ENCODE results near the gene ZNF230. TPM values are rescaled to one million over a fixed set of nuclear protein-coding genes. Genes with fewer than 3 reads are reported as not detected.

The ZNF230 gene
- total RNA-seq, 1 donor from 2014 or later, result 4.0 TPM

- Mint-ChIP-seq H3K27ac (no peak overlapping the region), H3K9me3 (peaks cover 60% of the 10 kb centered on the region), H3K36me3 (ENCODE audit: low read depth) (peaks cover 52% of the 10 kb centered on the region), H3K4me3 (no peak overlapping the region), H3K27me3 (ENCODE audit: insufficient read depth) (no peaks in the 10 kb centered on the region), H3K4me1 (ENCODE audit: low read depth) (peaks cover 21% of the 10 kb centered on the region)
- intact Hi-C loops (cut with micrococcal nuclease), result no loop called here
- DNase-seq (ENCODE audit: low spot score), result no peak
Measured at GRCh38 chr19:44005973-44006372, 3.2 kb downstream of the ZNF230 start.

- Mint-ChIP-seq H3K27me3 (ENCODE audit: insufficient read depth) (no peaks in the 10 kb centered on the region), H3K4me1 (ENCODE audit: low read depth) (peaks cover 14% of the 10 kb centered on the region), H3K4me3 (no peak overlapping the region), H3K27ac (no peak overlapping the region), H3K9me3 (peaks cover 60% of the 10 kb centered on the region), H3K36me3 (ENCODE audit: low read depth) (peaks cover 61% of the 10 kb centered on the region)
- DNase-seq (ENCODE audit: low spot score), result no peak
- intact Hi-C loops (cut with micrococcal nuclease), result no loop called here
Measured at GRCh38 chr19:44007473-44007872, 4.7 kb downstream of the ZNF230 start.

GRCh38 chr19:44010468-44010867 lies 7.7 kb downstream of the ZNF230 start:
- no peak for DNase-seq (ENCODE audit: low spot score)
- H3K27me3 Mint-ChIP-seq (ENCODE audit: insufficient read depth), result no peaks in the 10 kb centered on the region
- no peak overlapping the region for H3K4me3 Mint-ChIP-seq
- no peaks in the 10 kb centered on the region for H3K4me1 Mint-ChIP-seq (ENCODE audit: low read depth)
- intact Hi-C loops (cut with micrococcal nuclease), result no loop called here
- H3K9me3 Mint-ChIP-seq, result peaks cover 83% of the 10 kb centered on the region
- H3K27ac Mint-ChIP-seq, result no peak overlapping the region
- peaks cover 64% of the 10 kb centered on the region for H3K36me3 Mint-ChIP-seq (ENCODE audit: low read depth)

GRCh38 chr19:44019498-44019897 lies 16.7 kb downstream of the ZNF230 start:
- no peaks in the 10 kb centered on the region for H3K27me3 Mint-ChIP-seq (ENCODE audit: insufficient read depth)
- intact Hi-C loops (cut with micrococcal nuclease), result no loop called here
- peaks cover under 1% of the 10 kb centered on the region for H3K4me1 Mint-ChIP-seq (ENCODE audit: low read depth)
- H3K36me3 Mint-ChIP-seq (ENCODE audit: low read depth), result no peaks in the 10 kb centered on the region
- H3K9me3 Mint-ChIP-seq, result peaks cover 58% of the 10 kb centered on the region
- no peak for DNase-seq (ENCODE audit: low spot score)
- no peak overlapping the region for H3K27ac Mint-ChIP-seq
- H3K4me3 Mint-ChIP-seq, result no peak overlapping the region

GRCh38 chr19:44021221-44021620 lies 18.5 kb downstream of the ZNF230 start:
- H3K27me3 Mint-ChIP-seq (ENCODE audit: insufficient read depth), result no peaks in the 10 kb centered on the region
- H3K36me3 Mint-ChIP-seq (ENCODE audit: low read depth), result peaks cover 8% of the 10 kb centered on the region
- peaks cover 18% of the 10 kb centered on the region for H3K4me1 Mint-ChIP-seq (ENCODE audit: low read depth)
- intact Hi-C loops (cut with micrococcal nuclease), result loop anchor here (10.0 kb wide), 1 partner anchor 484 kb away; the partner anchor contains the start of gene ZNF180
- H3K4me3 Mint-ChIP-seq, result no peak overlapping the region
- peaks cover 57% of the 10 kb centered on the region for H3K9me3 Mint-ChIP-seq
- no peak overlapping the region for H3K27ac Mint-ChIP-seq
- DNase-seq (ENCODE audit: low spot score), result no peak

- DNase-seq (ENCODE audit: low spot score), result no peak
- peak overlapping the region; percentile 96 for H3K4me3 Mint-ChIP-seq
- peaks cover 29% of the 10 kb centered on the region for H3K36me3 Mint-ChIP-seq (ENCODE audit: low read depth)
- H3K27me3 Mint-ChIP-seq (ENCODE audit: insufficient read depth), result no peaks in the 10 kb centered on the region
- H3K27ac Mint-ChIP-seq, result peak overlapping the region; percentile 85
- peaks cover 55% of the 10 kb centered on the region for H3K9me3 Mint-ChIP-seq
- intact Hi-C loops (cut with micrococcal nuclease), result loop anchor here (1.0 to 10.0 kb wide), 7 partner anchors 23 to 480 kb away; partner anchors contain the start of genes ZNF155, ZNF180, ZNF224 and ZNF227
- peaks cover 18% of the 10 kb centered on the region for H3K4me1 Mint-ChIP-seq (ENCODE audit: low read depth)
Measured at GRCh38 chr19:44024900-44025216, 22.1 kb downstream of the ZNF230 start.

- no peaks in the 10 kb centered on the region for H3K27me3 Mint-ChIP-seq (ENCODE audit: insufficient read depth)
- H3K4me3 Mint-ChIP-seq, result peak within 1 kb of the TSS; percentile 96
- H3K36me3 Mint-ChIP-seq (ENCODE audit: low read depth), result peaks cover 30% of the 10 kb centered on the region
- intact Hi-C loops (cut with micrococcal nuclease), result loop anchor here (1.0 to 10.0 kb wide), 7 partner anchors 23 to 479 kb away; partner anchors contain the start of genes ZNF155, ZNF180, ZNF224 and ZNF227
- H3K4me1 Mint-ChIP-seq (ENCODE audit: low read depth), result peaks cover 18% of the 10 kb centered on the region
- peaks cover 55% of the 10 kb centered on the region for H3K9me3 Mint-ChIP-seq
- H3K27ac Mint-ChIP-seq, result peak within 1 kb of the TSS; percentile 85
- DNase-seq (ENCODE audit: low spot score), result peak; percentile 69
Measured at GRCh38 chr19:44025217-44025936, 22.6 kb downstream of the ZNF230 start, which contains the start of gene ZNF222. ZNF222 (plus strand) TSS chr19:44025379; CDS start chr19:44025437, 58 bp downstream.

- no peak for DNase-seq (ENCODE audit: low spot score)
Measured at GRCh38 chr19:44026622-44027021, 23.9 kb downstream of the ZNF230 start.

GRCh38 chr19:44032001-44032610 lies 29.3 kb downstream of the ZNF230 start:
- peaks cover 78% of the 10 kb centered on the region for H3K9me3 Mint-ChIP-seq
- no peak for DNase-seq (ENCODE audit: low spot score)
- H3K4me3 Mint-ChIP-seq, result no peak overlapping the region
- no peaks in the 10 kb centered on the region for H3K4me1 Mint-ChIP-seq (ENCODE audit: low read depth)
- peaks cover 35% of the 10 kb centered on the region for H3K36me3 Mint-ChIP-seq (ENCODE audit: low read depth)
- intact Hi-C loops (cut with micrococcal nuclease), result no loop called here
- H3K27me3 Mint-ChIP-seq (ENCODE audit: insufficient read depth), result no peaks in the 10 kb centered on the region
- no peak overlapping the region for H3K27ac Mint-ChIP-seq

More at GRCh38 chr19:44026622-44027021, 23.9 kb downstream of the ZNF230 start:
- intact Hi-C loops (cut with micrococcal nuclease), result loop anchor here (10.0 kb wide), 1 partner anchor 478 kb away; the partner anchor contains the start of gene ZNF180
- Mint-ChIP-seq H3K9me3 (peaks cover 65% of the 10 kb centered on the region), H3K27ac (no peak overlapping the region), H3K36me3 (ENCODE audit: low read depth) (peaks cover 34% of the 10 kb centered on the region), H3K27me3 (ENCODE audit: insufficient read depth) (no peaks in the 10 kb centered on the region), H3K4me1 (ENCODE audit: low read depth) (peaks cover 18% of the 10 kb centered on the region), H3K4me3 (peak overlapping the region; percentile 35)

GRCh38 chr19:44042147-44042546 lies 39.4 kb downstream of the ZNF230 start:
- no peaks in the 10 kb centered on the region for H3K27me3 Mint-ChIP-seq (ENCODE audit: insufficient read depth)
- no peaks in the 10 kb centered on the region for H3K36me3 Mint-ChIP-seq (ENCODE audit: low read depth)
- no peak for DNase-seq (ENCODE audit: low spot score)
- H3K27ac Mint-ChIP-seq, result no peak overlapping the region
- peaks cover 49% of the 10 kb centered on the region for H3K9me3 Mint-ChIP-seq
- intact Hi-C loops (cut with micrococcal nuclease), result no loop called here
- H3K4me1 Mint-ChIP-seq (ENCODE audit: low read depth), result no peaks in the 10 kb centered on the region
- no peak overlapping the region for H3K4me3 Mint-ChIP-seq

- Mint-ChIP-seq H3K9me3 (peaks cover 68% of the 10 kb centered on the region), H3K27me3 (ENCODE audit: insufficient read depth) (peaks cover 2% of the 10 kb centered on the region), H3K36me3 (ENCODE audit: low read depth) (no peaks in the 10 kb centered on the region), H3K4me1 (ENCODE audit: low read depth) (peaks cover 8% of the 10 kb centered on the region), H3K4me3 (peak overlapping the region; percentile 78), H3K27ac (no peak overlapping the region)
- no peak for DNase-seq (ENCODE audit: low spot score)
- intact Hi-C loops (cut with micrococcal nuclease), result no loop called here
Measured at GRCh38 chr19:44050740-44051649, 48.2 kb downstream of the ZNF230 start.

GRCh38 chr19:44051650-44052402 lies 49.1 kb downstream of the ZNF230 start, which contains the start of gene ZNF223:
ZNF223 (plus strand) TSS chr19:44052036; CDS start chr19:44055177, 3,141 bp downstream.
- H3K4me1 Mint-ChIP-seq (ENCODE audit: low read depth), result peaks cover 8% of the 10 kb centered on the region
- H3K4me3 Mint-ChIP-seq, result peak within 1 kb of the TSS; percentile 78
- intact Hi-C loops (cut with micrococcal nuclease), result no loop called here
- H3K36me3 Mint-ChIP-seq (ENCODE audit: low read depth), result no peaks in the 10 kb centered on the region
- no peak within 1 kb of the TSS for H3K27ac Mint-ChIP-seq
- peaks cover 2% of the 10 kb centered on the region for H3K27me3 Mint-ChIP-seq (ENCODE audit: insufficient read depth)
- no peak for DNase-seq (ENCODE audit: low spot score)
- peaks cover 68% of the 10 kb centered on the region for H3K9me3 Mint-ChIP-seq

All from activated T-helper 1 cell treated with anti-CD3 and anti-CD28 coated beads, Interleukin-12 subunit alpha, Interleukin-12 subunit beta, Interleukin-2, Interleukin-4 antibody, amounts not matched to agents 30 ng/mL and 10 ng/mL and 1 ng/mL, durations not matched to agents 14 hours and 24 hours and 36 hours (primary cell).